Tibial artery (tissue), 4 donors: ENCODE data around the gene CAMTA1.

Experiments
- DNase-seq, 2 donors: peaks; one replicate each; pipeline ENCODE4 v3.0.0-alpha.2; 2019
- H3K27ac ChIP-seq, 2 donors: fragments of 200-600 bp; sonication (generic) in 1 of 2; 1 replicate in 1 of 2; 2 replicates in 1 of 2; pipeline ENCODE4 v1.5.1; 2018 to 2019; ENCODE audit warnings: mild to moderate bottlenecking in 1 of 2
- H3K27me3 ChIP-seq, 2 donors: fragments of 200-600 bp; sonication (generic) in 1 of 2; one replicate each; pipeline versions ENCODE4 v1.5.1 to v1.6.0; 2016 to 2019
- H3K36me3 ChIP-seq, 3 donors: fragments of 200-600 bp; sonication (generic) in 2 of 3; one replicate each; pipeline ENCODE4 v1.5.1; 2016 to 2019; ENCODE audit warnings: mild to moderate bottlenecking in 2 of 3
- H3K4me1 ChIP-seq, 4 donors: fragments of 200-600 bp; sonication (generic) in 2 of 4; 1 replicate in 3 of 4; 2 replicates in 1 of 4; pipeline ENCODE4 v1.5.1; 2016 to 2019
- H3K4me3 ChIP-seq, 2 donors: fragments of 200-600 bp; sonication (generic) in 1 of 2; 1 replicate in 1 of 2; 2 replicates in 1 of 2; pipeline ENCODE4 v1.5.1; 2018 to 2019; ENCODE audit warnings: mild to moderate bottlenecking in 2 of 2
- H3K9me3 ChIP-seq, 3 donors: fragments of 200-600 bp; sonication (generic) in 1 of 3; one replicate each; pipeline ENCODE4 v1.5.1; 2016 to 2019
- CTCF ChIP-seq, 2 experiments: fragments of 200-600 bp in 1 of 2; fragments of 450-650 bp in 1 of 2; IDR thresholded peaks; one replicate each; pipeline ENCODE4 v1.5.1; 2017 to 2019; ENCODE audit warnings: antibody characterized with exemption in 2 of 2, mild to moderate bottlenecking in 1 of 2, moderate library complexity in 1 of 2
- intact Hi-C: fragments of 100-400 bp; cut with DNase I; formaldehyde crosslinking; loops from one replicate; pipeline ENCODE4 v1.15.0; 2023; ENCODE audit warnings: low total_unique reads

The CAMTA1 gene

GRCh38 chr1:7450838-7451237 lies 665.6 kb downstream of the CAMTA1 start:
- no peaks in the 10 kb centered on the region for H3K4me1 ChIP-seq
- H3K9me3 ChIP-seq = no peaks in the 10 kb centered on the region
- no peaks in the 10 kb centered on the region for H3K36me3 ChIP-seq
- intact Hi-C loops = loop anchor here (5.0 kb wide), 1 partner anchor 196 kb away; no protein-coding TSS in a partner anchor
- no peak for TF ChIP-seq CTCF (IDR thresholded peaks at IDR 0.05)
- no peak for DNase-seq
- H3K4me3 ChIP-seq = no peak overlapping the region
- H3K27me3 ChIP-seq = no peaks in the 10 kb centered on the region
- H3K27ac ChIP-seq = no peak overlapping the region

- TF ChIP-seq CTCF (IDR thresholded peaks at IDR 0.05) = no peak
- intact Hi-C loops = loop anchor here (5.0 kb wide), 1 partner anchor 194 kb away; no protein-coding TSS in a partner anchor
Observed at GRCh38 chr1:7453038-7453437, 667.8 kb downstream of the CAMTA1 start.

DNA sequence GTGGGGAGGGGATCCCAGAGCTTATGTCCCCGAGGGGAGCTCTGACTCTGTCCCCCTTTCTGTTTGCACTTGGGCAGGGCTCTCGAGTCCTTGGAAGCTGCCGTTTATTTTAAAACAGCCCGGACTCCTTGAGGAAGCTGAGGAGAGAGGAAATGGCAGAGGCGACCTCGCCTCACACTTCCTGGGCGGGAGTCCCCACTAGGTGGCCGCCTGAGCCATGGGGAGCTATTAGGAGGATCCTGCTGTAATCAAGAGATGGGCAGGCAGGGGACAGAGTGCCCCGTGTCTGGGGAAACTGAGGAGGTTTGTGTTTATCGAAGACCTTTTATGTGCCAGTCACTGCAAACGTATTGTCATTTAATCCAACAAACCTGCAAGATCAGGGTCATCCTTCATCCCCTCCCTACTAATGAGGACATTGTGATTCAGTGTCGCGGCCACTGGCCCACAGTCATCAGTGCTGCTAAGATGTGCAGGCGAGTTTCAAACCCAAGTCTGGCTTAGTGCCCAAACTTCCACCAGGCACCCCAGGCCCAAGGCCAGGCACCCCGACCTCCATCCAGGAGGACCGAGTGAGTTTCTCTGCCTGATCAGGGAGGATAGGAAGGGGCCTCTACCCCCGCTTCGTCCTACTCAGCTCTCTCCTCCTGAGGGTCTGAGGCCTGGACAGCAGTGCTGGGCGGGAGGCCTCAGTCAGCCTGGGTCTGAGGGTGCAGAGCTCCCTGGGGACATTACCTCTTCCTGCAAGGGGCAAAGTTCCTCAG lies 669.0 kb downstream of the CAMTA1 start:
- no peaks in the 10 kb centered on the region for H3K9me3 ChIP-seq
- H3K27ac ChIP-seq = no peak overlapping the region
- no peaks in the 10 kb centered on the region for H3K27me3 ChIP-seq
- no peak overlapping the region for H3K4me3 ChIP-seq
- H3K36me3 ChIP-seq = no peaks in the 10 kb centered on the region
- DNase-seq = no peak
- peak; percentile 29 to 31 for TF ChIP-seq CTCF (IDR thresholded peaks at IDR 0.05)
- no peaks in the 10 kb centered on the region for H3K4me1 ChIP-seq
- intact Hi-C loops = loop anchor here (5.0 kb wide), 1 partner anchor 193 kb away; no protein-coding TSS in a partner anchor

More at GRCh38 chr1:7453038-7453437, 667.8 kb downstream of the CAMTA1 start:
- Histone ChIP-seq H3K4me3 (no peak overlapping the region), H3K36me3 (no peaks in the 10 kb centered on the region), H3K27me3 (no peaks in the 10 kb centered on the region), H3K4me1 (no peaks in the 10 kb centered on the region), H3K9me3 (no peaks in the 10 kb centered on the region), H3K27ac (no peak overlapping the region)
- no peak for DNase-seq

- Histone ChIP-seq H3K9me3 (no peaks in the 10 kb centered on the region), H3K4me3 (no peak overlapping the region), H3K36me3 (no peaks in the 10 kb centered on the region), H3K4me1 (no peaks in the 10 kb centered on the region), H3K27me3 (no peaks in the 10 kb centered on the region), H3K27ac (no peak overlapping the region)
- intact Hi-C loops = loop anchor here (5.0 kb wide), 1 partner anchor 192 kb away; no protein-coding TSS in a partner anchor
- no peak for TF ChIP-seq CTCF (IDR thresholded peaks at IDR 0.05)
- no peak for DNase-seq
Observed at GRCh38 chr1:7454895-7455784, 669.9 kb downstream of the CAMTA1 start.

GRCh38 chr1:7455796-7456721 lies 670.8 kb downstream of the CAMTA1 start:
- no peaks in the 10 kb centered on the region for H3K4me1 ChIP-seq
- no peak for DNase-seq
- no peak for TF ChIP-seq CTCF (IDR thresholded peaks at IDR 0.05)
- H3K27me3 ChIP-seq = no peaks in the 10 kb centered on the region
- no peaks in the 10 kb centered on the region for H3K36me3 ChIP-seq
- no peak overlapping the region for H3K27ac ChIP-seq
- H3K4me3 ChIP-seq = no peak overlapping the region
- H3K9me3 ChIP-seq = no peaks in the 10 kb centered on the region
- intact Hi-C loops = no loop called here
